Breast epithelium (tissue), 3 donors: ENCODE measurements around the gene KCNH3.

Source experiments
- CTCF ChIP-seq, 3 donors: fragments of 450-650 bp; IDR thresholded peaks; one replicate each; pipeline ENCODE4 v1.5.1; 2016 to 2017; ENCODE audit warnings: antibody characterized with exemption in 3 of 3, mild to moderate bottlenecking in 3 of 3, moderate library complexity in 3 of 3
- POLR2A ChIP-seq: fragments of 450-650 bp; IDR thresholded peaks from one replicate; pipeline ENCODE4 v1.6.1; 2016; ENCODE audit warnings: antibody characterized with exemption, mild to moderate bottlenecking, moderate library complexity
- POLR2AphosphoS5 ChIP-seq, 3 donors: sonication (generic); formaldehyde crosslinking; IDR thresholded peaks; one replicate each; pipeline ENCODE4 v1.6.1; 2017; ENCODE audit warnings: antibody characterized with exemption in 3 of 3

- TF ChIP-seq CTCF (IDR thresholded peaks at IDR 0.05) (no peak), POLR2A (no peak), POLR2AphosphoS5 (IDR thresholded peaks at IDR 0.05) (no peak)
These were observed 36.9 kb upstream of the KCNH3 start for GRCh38 chr12:49501895-49502294.
